HepG2 (cell line): ENCODE measurements around the gene GADL1.

ENCODE experiments used
- CBFB ChIP-seq: sonication (generic); formaldehyde crosslinking; IDR thresholded peaks from 2 replicates; pipeline ENCODE4 v1.4.0; 2020; ENCODE audit warnings: missing genetic modification reagents
- EZH2 ChIP-seq: conservative IDR thresholded peaks from 2 replicates; pipeline ENCODE4 v1.6.1; 2012; ENCODE audit warnings: mild to moderate bottlenecking, low read depth, low read length, moderate library complexity
- FOSL1 ChIP-seq: sonication (generic); formaldehyde crosslinking; IDR thresholded peaks from 2 replicates; pipeline ENCODE4 v1.9.0; 2021; ENCODE audit warnings: missing genetic modification reagents, borderline replicate concordance
- PCBP1 ChIP-seq: fragments of 200-400 bp; formaldehyde crosslinking; IDR thresholded peaks from 2 replicates; pipeline ENCODE4 v1.6.1; 2017; ENCODE audit warnings: mild to moderate bottlenecking, low read depth, low read length, borderline replicate concordance
- RXRA ChIP-seq: sonication (generic); formaldehyde crosslinking; IDR thresholded peaks from 2 replicates; pipeline ENCODE4 v1.5.1; 2020; ENCODE audit warnings: missing genetic modification reagents
- TRIM24 ChIP-seq: sonication (generic); formaldehyde crosslinking; IDR thresholded peaks from 2 replicates; pipeline ENCODE4 v1.8.0; 2022; ENCODE audit warnings: mild to moderate bottlenecking, missing genetic modification reagents
- ZNF772 ChIP-seq: sonication (generic); formaldehyde crosslinking; IDR thresholded peaks from 2 replicates; pipeline ENCODE4 v1.5.0; 2020; ENCODE audit warnings: mild to moderate bottlenecking, missing genetic modification reagents
- TF ChIP-seq, protein P1 (sequence below): sonication (generic); formaldehyde crosslinking; IDR thresholded peaks from one replicate; pipeline ENCODE4 v1.5.1; 2020; ENCODE audit warnings: mild to moderate bottlenecking, missing genetic modification reagents; ENCODE audit errors: not compliant biosample characterization
- TF ChIP-seq, protein P2 (sequence below): fragments of 450-650 bp; IDR thresholded peaks from 2 replicates; pipeline ENCODE4 v1.6.1; 2017; ENCODE audit warnings: mild to moderate bottlenecking
- TF ChIP-seq, protein P3 (sequence below): sonication (generic); formaldehyde crosslinking; IDR thresholded peaks from 2 replicates; pipeline ENCODE4 v1.5.0; 2020; ENCODE audit warnings: mild to moderate bottlenecking, missing genetic modification reagents, moderate library complexity
- TF ChIP-seq, protein P4 (sequence below): sonication (generic); formaldehyde crosslinking; IDR thresholded peaks from 2 replicates; pipeline ENCODE4 v1.4.0; 2020; ENCODE audit warnings: missing genetic modification reagents, mild to moderate bottlenecking, borderline replicate concordance

DNA sequence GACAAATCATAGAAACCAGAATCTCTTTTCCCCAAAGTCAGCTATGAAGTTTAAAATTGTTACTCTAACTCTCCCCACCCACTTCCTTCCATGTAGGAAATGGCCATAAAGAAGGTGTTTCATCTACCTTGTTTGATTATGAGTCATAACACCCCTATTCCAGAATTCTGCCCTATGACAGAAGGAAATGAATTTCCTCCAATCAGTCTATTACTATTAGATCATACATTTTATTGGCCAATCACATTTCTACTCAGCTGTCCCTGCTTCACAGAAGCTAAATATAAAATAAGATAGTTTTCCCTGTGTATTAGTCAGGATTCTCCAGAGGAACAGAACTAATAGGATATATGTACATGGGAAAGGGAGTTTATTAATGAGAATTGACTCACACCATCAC, 186.0 kb downstream of the GADL1 start:
- TF ChIP-seq, protein P1, sequence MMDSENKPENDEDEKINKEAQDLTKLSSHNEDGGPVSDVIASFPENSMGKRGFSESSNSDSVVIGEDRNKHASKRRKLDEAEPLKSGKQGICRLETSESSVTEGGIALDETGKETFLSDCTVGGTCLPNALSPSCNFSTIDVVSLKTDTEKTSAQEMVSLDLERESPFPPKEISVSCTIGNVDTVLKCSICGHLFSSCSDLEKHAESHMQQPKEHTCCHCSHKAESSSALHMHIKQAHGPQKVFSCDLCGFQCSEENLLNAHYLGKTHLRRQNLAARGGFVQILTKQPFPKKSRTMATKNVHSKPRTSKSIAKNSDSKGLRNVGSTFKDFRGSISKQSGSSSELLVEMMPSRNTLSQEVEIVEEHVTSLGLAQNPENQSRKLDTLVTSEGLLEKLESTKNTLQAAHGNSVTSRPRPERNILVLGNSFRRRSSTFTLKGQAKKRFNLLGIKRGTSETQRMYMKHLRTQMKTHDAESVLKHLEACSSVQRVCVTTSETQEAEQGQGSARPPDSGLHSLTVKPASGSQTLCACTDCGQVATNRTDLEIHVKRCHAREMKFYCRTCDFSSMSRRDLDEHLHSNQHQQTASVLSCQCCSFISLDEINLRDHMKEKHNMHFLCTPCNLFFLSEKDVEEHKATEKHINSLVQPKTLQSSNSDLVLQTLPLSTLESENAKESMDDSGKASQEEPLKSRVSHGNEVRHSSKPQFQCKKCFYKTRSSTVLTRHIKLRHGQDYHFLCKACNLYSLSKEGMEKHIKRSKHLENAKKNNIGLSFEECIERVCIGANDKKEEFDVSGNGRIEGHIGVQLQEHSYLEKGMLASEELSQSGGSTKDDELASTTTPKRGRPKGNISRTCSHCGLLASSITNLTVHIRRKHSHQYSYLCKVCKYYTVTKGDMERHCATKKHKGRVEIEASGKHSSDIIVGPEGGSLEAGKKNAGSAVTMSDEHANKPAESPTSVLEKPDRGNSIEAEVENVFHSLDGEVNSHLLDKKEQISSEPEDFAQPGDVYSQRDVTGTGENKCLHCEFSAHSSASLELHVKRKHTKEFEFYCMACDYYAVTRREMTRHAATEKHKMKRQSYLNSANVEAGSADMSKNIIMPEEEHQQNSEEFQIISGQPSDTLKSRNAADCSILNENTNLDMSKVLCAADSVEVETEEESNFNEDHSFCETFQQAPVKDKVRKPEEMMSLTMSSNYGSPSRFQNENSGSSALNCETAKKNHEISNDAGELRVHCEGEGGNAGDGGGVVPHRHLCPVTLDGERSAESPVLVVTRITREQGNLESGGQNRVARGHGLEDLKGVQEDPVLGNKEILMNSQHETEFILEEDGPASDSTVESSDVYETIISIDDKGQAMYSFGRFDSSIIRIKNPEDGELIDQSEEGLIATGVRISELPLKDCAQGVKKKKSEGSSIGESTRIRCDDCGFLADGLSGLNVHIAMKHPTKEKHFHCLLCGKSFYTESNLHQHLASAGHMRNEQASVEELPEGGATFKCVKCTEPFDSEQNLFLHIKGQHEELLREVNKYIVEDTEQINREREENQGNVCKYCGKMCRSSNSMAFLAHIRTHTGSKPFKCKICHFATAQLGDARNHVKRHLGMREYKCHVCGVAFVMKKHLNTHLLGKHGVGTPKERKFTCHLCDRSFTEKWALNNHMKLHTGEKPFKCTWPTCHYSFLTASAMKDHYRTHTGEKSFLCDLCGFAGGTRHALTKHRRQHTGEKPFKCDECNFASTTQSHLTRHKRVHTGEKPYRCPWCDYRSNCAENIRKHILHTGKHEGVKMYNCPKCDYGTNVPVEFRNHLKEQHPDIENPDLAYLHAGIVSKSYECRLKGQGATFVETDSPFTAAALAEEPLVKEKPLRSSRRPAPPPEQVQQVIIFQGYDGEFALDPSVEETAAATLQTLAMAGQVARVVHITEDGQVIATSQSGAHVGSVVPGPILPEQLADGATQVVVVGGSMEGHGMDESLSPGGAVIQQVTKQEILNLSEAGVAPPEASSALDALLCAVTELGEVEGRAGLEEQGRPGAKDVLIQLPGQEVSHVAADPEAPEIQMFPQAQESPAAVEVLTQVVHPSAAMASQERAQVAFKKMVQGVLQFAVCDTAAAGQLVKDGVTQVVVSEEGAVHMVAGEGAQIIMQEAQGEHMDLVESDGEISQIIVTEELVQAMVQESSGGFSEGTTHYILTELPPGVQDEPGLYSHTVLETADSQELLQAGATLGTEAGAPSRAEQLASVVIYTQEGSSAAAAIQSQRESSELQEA (CRISPR knock-in tag) = no peak
- TF ChIP-seq, protein P2, sequence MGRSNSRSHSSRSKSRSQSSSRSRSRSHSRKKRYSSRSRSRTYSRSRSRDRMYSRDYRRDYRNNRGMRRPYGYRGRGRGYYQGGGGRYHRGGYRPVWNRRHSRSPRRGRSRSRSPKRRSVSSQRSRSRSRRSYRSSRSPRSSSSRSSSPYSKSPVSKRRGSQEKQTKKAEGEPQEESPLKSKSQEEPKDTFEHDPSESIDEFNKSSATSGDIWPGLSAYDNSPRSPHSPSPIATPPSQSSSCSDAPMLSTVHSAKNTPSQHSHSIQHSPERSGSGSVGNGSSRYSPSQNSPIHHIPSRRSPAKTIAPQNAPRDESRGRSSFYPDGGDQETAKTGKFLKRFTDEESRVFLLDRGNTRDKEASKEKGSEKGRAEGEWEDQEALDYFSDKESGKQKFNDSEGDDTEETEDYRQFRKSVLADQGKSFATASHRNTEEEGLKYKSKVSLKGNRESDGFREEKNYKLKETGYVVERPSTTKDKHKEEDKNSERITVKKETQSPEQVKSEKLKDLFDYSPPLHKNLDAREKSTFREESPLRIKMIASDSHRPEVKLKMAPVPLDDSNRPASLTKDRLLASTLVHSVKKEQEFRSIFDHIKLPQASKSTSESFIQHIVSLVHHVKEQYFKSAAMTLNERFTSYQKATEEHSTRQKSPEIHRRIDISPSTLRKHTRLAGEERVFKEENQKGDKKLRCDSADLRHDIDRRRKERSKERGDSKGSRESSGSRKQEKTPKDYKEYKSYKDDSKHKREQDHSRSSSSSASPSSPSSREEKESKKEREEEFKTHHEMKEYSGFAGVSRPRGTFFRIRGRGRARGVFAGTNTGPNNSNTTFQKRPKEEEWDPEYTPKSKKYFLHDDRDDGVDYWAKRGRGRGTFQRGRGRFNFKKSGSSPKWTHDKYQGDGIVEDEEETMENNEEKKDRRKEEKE = no peak
- TF ChIP-seq, protein P3, sequence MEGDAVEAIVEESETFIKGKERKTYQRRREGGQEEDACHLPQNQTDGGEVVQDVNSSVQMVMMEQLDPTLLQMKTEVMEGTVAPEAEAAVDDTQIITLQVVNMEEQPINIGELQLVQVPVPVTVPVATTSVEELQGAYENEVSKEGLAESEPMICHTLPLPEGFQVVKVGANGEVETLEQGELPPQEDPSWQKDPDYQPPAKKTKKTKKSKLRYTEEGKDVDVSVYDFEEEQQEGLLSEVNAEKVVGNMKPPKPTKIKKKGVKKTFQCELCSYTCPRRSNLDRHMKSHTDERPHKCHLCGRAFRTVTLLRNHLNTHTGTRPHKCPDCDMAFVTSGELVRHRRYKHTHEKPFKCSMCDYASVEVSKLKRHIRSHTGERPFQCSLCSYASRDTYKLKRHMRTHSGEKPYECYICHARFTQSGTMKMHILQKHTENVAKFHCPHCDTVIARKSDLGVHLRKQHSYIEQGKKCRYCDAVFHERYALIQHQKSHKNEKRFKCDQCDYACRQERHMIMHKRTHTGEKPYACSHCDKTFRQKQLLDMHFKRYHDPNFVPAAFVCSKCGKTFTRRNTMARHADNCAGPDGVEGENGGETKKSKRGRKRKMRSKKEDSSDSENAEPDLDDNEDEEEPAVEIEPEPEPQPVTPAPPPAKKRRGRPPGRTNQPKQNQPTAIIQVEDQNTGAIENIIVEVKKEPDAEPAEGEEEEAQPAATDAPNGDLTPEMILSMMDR (CRISPR knock-in tag) = no peak
- TF ChIP-seq CBFB (CRISPR knock-in tag) = no peak
- no peak for TF ChIP-seq PCBP1
- TF ChIP-seq EZH2 = no peak
- no peak for TF ChIP-seq RXRA (CRISPR knock-in tag)
- TF ChIP-seq TRIM24 (CRISPR knock-in tag) = no peak
- TF ChIP-seq, protein P4, sequence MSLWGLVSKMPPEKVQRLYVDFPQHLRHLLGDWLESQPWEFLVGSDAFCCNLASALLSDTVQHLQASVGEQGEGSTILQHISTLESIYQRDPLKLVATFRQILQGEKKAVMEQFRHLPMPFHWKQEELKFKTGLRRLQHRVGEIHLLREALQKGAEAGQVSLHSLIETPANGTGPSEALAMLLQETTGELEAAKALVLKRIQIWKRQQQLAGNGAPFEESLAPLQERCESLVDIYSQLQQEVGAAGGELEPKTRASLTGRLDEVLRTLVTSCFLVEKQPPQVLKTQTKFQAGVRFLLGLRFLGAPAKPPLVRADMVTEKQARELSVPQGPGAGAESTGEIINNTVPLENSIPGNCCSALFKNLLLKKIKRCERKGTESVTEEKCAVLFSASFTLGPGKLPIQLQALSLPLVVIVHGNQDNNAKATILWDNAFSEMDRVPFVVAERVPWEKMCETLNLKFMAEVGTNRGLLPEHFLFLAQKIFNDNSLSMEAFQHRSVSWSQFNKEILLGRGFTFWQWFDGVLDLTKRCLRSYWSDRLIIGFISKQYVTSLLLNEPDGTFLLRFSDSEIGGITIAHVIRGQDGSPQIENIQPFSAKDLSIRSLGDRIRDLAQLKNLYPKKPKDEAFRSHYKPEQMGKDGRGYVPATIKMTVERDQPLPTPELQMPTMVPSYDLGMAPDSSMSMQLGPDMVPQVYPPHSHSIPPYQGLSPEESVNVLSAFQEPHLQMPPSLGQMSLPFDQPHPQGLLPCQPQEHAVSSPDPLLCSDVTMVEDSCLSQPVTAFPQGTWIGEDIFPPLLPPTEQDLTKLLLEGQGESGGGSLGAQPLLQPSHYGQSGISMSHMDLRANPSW (CRISPR knock-in tag) = no peak
- no peak for TF ChIP-seq FOSL1 (CRISPR knock-in tag)
- no peak for TF ChIP-seq ZNF772
